ENCODE results near the gene NFIB. TPM values are rescaled to one million over a fixed set of nuclear protein-coding genes. Genes with fewer than 3 reads are reported as not detected.

The NFIB gene
- polyA plus RNA-seq, 1 donor (not counting 4 experiments of a cell fraction or from before 2014, with no cell fraction given), result 8.9 TPM

DNA sequence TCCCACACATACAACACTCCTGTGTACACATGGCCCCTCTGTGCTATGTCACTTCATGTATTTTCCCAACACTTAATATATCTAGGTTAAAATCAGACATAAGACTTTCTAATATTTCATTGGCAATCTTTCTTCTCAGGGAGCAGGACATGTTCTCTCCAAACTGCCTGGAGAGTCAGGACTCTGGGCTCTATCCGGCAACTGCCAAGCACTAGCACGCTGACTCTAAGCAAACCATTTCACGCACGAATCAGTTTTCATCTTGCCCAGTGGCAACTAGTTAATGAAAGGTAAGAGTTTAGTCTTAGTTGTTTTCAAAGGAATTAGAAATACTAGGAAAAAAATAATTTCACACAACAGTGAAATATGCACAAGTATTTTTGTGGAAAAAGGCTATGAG, 124.8 kb downstream of the NFIB start:
- Histone ChIP-seq H3K36me3 (ENCODE audit: control insufficient read depth in 2 of 2, extremely low read depth in 1 of 2, insufficient read depth in 2 of 2, low read length in 2 of 2) (no peaks in the 10 kb centered on the region), H3K9me3 (ENCODE audit: control insufficient read depth, low read depth, low read length) (no peaks in the 10 kb centered on the region), H2AFZ (ENCODE audit: control insufficient read depth, low read length) (no peak overlapping the region), H3K4me1 (ENCODE audit: control insufficient read depth, extremely low read depth, insufficient read depth, low read length) (no peaks in the 10 kb centered on the region), H3K79me2 (ENCODE audit: control insufficient read depth, insufficient read depth, low read length) (peaks cover 24% of the 10 kb centered on the region), H3K4me2 (ENCODE audit: control insufficient read depth, extremely low read depth, insufficient read depth, low read depth, low read length) (no peak overlapping the region), H4K20me1 (ENCODE audit: control insufficient read depth, extremely low read depth, insufficient read depth, low read length) (no peaks in the 10 kb centered on the region), H3K9ac (ENCODE audit: control insufficient read depth, extremely low read depth, insufficient read depth, low read length) (no peak overlapping the region), H3K27me3 (ENCODE audit: control insufficient read depth, extremely low read depth, insufficient read depth, low read length) (no peaks in the 10 kb centered on the region), H3K4me3 (ENCODE audit: control insufficient read depth in 2 of 3, extremely low read depth in 1 of 3, insufficient read depth in 2 of 3, low read depth in 1 of 3, low read length in 3 of 3) (no peak overlapping the region), H3K27ac (ENCODE audit: control insufficient read depth, insufficient read depth, low read length) (no peak overlapping the region), H3K9me1 (ENCODE audit: control insufficient read depth, extremely low read depth, insufficient read depth, low read length) (no peaks in the 10 kb centered on the region)
- DNase-seq (ENCODE audit: low read depth, low spot score), result no peak
- FAIRE-seq, result no peak
- dilution Hi-C loops (cut with MboI; ENCODE audit: extremely low pct_ligation_motif_present, low sequenced_read_pairs), result no loop called here
- TF ChIP-seq CTCF (optimal IDR thresholded peaks at IDR 0.05 in 1 of 3, IDR thresholded peaks at IDR 0.05 in 1 of 3, conservative IDR thresholded peaks at IDR 0.05 in 1 of 3; ENCODE audit: extremely low read depth in 1 of 3, insufficient read depth in 2 of 3, low read length in 3 of 3), result no peak
- TF ChIP-seq EZH2 (IDR thresholded peaks at IDR 0.05; ENCODE audit: low read length), result no peak

GRCh38 chr9:14188538-14188937, 125.4 kb downstream of the NFIB start:
- H4K20me1 ChIP-seq (ENCODE audit: control insufficient read depth, extremely low read depth, insufficient read depth, low read length), result no peaks in the 10 kb centered on the region
- DNase-seq (ENCODE audit: low read depth, low spot score) (no peak), FAIRE-seq (no peak)
- H3K27ac ChIP-seq (ENCODE audit: control insufficient read depth, insufficient read depth, low read length), result no peak overlapping the region
- no peak overlapping the region for H3K9ac ChIP-seq (ENCODE audit: control insufficient read depth, extremely low read depth, insufficient read depth, low read length)
- no peak for TF ChIP-seq CTCF (optimal IDR thresholded peaks at IDR 0.05 in 1 of 3, IDR thresholded peaks at IDR 0.05 in 1 of 3, conservative IDR thresholded peaks at IDR 0.05 in 1 of 3; ENCODE audit: extremely low read depth in 1 of 3, insufficient read depth in 2 of 3, low read length in 3 of 3)
- no peak for TF ChIP-seq EZH2 (IDR thresholded peaks at IDR 0.05; ENCODE audit: low read length)
- H3K4me2 ChIP-seq (ENCODE audit: control insufficient read depth, extremely low read depth, insufficient read depth, low read depth, low read length), result no peak overlapping the region
- H3K9me1 ChIP-seq (ENCODE audit: control insufficient read depth, extremely low read depth, insufficient read depth, low read length), result no peaks in the 10 kb centered on the region
- no peaks in the 10 kb centered on the region for H3K9me3 ChIP-seq (ENCODE audit: control insufficient read depth, low read depth, low read length)
- H3K36me3 ChIP-seq (ENCODE audit: control insufficient read depth in 2 of 2, extremely low read depth in 1 of 2, insufficient read depth in 2 of 2, low read length in 2 of 2), result no peaks in the 10 kb centered on the region
- H3K4me1 ChIP-seq (ENCODE audit: control insufficient read depth, extremely low read depth, insufficient read depth, low read length), result no peaks in the 10 kb centered on the region
- H2AFZ ChIP-seq (ENCODE audit: control insufficient read depth, low read length), result no peak overlapping the region
- H3K79me2 ChIP-seq (ENCODE audit: control insufficient read depth, insufficient read depth, low read length), result peaks cover 22% of the 10 kb centered on the region
- H3K27me3 ChIP-seq (ENCODE audit: control insufficient read depth, extremely low read depth, insufficient read depth, low read length), result no peaks in the 10 kb centered on the region
- dilution Hi-C loops (cut with MboI; ENCODE audit: extremely low pct_ligation_motif_present, low sequenced_read_pairs), result no loop called here
- no peak overlapping the region for H3K4me3 ChIP-seq (ENCODE audit: control insufficient read depth in 2 of 3, extremely low read depth in 1 of 3, insufficient read depth in 2 of 3, low read depth in 1 of 3, low read length in 3 of 3)

All from keratinocyte (primary cell).